ENCODE measurements around the gene OSBPL7.

The OSBPL7 gene

GRCh38 chr17:47831003-47831933 is 9.7 kb upstream of the OSBPL7 start, which contains the start of the genes LRRC46 and MRPL10 (continued):
- no peak for TF ChIP-seq SCRT1 (tag by site-specific recombination; IDR thresholded peaks at IDR 0.05; ENCODE audit: borderline replicate concordance)
- TF ChIP-seq, protein P1, sequence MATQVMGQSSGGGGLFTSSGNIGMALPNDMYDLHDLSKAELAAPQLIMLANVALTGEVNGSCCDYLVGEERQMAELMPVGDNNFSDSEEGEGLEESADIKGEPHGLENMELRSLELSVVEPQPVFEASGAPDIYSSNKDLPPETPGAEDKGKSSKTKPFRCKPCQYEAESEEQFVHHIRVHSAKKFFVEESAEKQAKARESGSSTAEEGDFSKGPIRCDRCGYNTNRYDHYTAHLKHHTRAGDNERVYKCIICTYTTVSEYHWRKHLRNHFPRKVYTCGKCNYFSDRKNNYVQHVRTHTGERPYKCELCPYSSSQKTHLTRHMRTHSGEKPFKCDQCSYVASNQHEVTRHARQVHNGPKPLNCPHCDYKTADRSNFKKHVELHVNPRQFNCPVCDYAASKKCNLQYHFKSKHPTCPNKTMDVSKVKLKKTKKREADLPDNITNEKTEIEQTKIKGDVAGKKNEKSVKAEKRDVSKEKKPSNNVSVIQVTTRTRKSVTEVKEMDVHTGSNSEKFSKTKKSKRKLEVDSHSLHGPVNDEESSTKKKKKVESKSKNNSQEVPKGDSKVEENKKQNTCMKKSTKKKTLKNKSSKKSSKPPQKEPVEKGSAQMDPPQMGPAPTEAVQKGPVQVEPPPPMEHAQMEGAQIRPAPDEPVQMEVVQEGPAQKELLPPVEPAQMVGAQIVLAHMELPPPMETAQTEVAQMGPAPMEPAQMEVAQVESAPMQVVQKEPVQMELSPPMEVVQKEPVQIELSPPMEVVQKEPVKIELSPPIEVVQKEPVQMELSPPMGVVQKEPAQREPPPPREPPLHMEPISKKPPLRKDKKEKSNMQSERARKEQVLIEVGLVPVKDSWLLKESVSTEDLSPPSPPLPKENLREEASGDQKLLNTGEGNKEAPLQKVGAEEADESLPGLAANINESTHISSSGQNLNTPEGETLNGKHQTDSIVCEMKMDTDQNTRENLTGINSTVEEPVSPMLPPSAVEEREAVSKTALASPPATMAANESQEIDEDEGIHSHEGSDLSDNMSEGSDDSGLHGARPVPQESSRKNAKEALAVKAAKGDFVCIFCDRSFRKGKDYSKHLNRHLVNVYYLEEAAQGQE (tag by site-specific recombination; IDR thresholded peaks at IDR 0.05): 0 out of 2 replicates have a peak, but pooled peaks have one; percentile 42
- TF ChIP-seq ZNF19 (tag by site-specific recombination; IDR thresholded peaks at IDR 0.05; ENCODE audit: low read depth): no peak
- TF ChIP-seq ZNF138 (tag by site-specific recombination; IDR thresholded peaks at IDR 0.05; ENCODE audit: borderline replicate concordance): no peak
- TF ChIP-seq ZNF843 (tag by site-specific recombination; IDR thresholded peaks at IDR 0.05): peak; percentile 26; the same call in 1 of the 2 replicates
- TF ChIP-seq ZBTB8A (tag by site-specific recombination; IDR thresholded peaks at IDR 0.05): 0 out of 2 replicates have a peak, but pooled peaks have one; percentile 20
- TF ChIP-seq SP2 (tag by site-specific recombination; IDR thresholded peaks at IDR 0.05): peak; percentile 92
- peak; percentile 57; the same call in 1 of the 2 replicates for TF ChIP-seq ZFP37 (tag by site-specific recombination; IDR thresholded peaks at IDR 0.05)
- peak; percentile 98 for TF ChIP-seq ZBTB17 (tag by site-specific recombination; IDR thresholded peaks at IDR 0.05)
- TF ChIP-seq, protein P2, sequence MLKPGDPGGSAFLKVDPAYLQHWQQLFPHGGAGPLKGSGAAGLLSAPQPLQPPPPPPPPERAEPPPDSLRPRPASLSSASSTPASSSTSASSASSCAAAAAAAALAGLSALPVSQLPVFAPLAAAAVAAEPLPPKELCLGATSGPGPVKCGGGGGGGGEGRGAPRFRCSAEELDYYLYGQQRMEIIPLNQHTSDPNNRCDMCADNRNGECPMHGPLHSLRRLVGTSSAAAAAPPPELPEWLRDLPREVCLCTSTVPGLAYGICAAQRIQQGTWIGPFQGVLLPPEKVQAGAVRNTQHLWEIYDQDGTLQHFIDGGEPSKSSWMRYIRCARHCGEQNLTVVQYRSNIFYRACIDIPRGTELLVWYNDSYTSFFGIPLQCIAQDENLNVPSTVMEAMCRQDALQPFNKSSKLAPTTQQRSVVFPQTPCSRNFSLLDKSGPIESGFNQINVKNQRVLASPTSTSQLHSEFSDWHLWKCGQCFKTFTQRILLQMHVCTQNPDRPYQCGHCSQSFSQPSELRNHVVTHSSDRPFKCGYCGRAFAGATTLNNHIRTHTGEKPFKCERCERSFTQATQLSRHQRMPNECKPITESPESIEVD (tag by site-specific recombination; IDR thresholded peaks at IDR 0.05): no peak
- no peak for TF ChIP-seq ZNF623 (tag by site-specific recombination; IDR thresholded peaks at IDR 0.05)
- no peak for TF ChIP-seq ZNF157 (tag by site-specific recombination; IDR thresholded peaks at IDR 0.05)
- TF ChIP-seq, protein P3, sequence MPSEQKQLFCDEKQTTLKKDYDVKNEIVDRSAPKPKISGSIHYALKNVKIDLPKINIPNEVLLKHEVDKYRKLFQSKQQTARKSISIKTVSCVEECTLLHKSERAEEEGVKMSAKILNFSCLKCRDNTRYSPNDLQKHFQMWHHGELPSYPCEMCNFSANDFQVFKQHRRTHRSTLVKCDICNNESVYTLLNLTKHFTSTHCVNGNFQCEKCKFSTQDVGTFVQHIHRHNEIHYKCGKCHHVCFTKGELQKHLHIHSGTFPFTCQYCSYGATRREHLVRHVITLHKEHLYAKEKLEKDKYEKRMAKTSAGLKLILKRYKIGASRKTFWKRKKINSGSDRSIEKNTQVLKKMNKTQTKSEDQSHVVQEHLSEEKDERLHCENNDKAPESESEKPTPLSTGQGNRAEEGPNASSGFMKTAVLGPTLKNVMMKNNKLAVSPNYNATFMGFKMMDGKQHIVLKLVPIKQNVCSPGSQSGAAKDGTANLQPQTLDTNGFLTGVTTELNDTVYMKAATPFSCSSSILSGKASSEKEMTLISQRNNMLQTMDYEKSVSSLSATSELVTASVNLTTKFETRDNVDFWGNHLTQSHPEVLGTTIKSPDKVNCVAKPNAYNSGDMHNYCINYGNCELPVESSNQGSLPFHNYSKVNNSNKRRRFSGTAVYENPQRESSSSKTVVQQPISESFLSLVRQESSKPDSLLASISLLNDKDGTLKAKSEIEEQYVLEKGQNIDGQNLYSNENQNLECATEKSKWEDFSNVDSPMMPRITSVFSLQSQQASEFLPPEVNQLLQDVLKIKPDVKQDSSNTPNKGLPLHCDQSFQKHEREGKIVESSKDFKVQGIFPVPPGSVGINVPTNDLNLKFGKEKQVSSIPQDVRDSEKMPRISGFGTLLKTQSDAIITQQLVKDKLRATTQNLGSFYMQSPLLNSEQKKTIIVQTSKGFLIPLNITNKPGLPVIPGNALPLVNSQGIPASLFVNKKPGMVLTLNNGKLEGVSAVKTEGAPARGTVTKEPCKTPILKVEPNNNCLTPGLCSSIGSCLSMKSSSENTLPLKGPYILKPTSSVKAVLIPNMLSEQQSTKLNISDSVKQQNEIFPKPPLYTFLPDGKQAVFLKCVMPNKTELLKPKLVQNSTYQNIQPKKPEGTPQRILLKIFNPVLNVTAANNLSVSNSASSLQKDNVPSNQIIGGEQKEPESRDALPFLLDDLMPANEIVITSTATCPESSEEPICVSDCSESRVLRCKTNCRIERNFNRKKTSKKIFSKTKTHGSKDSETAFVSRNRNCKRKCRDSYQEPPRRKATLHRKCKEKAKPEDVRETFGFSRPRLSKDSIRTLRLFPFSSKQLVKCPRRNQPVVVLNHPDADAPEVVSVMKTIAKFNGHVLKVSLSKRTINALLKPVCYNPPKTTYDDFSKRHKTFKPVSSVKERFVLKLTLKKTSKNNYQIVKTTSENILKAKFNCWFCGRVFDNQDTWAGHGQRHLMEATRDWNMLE (tag by site-specific recombination; conservative IDR thresholded peaks at IDR 0.05; ENCODE audit: low read depth): peak; percentile 78
- TF ChIP-seq ZNF112 (tag by site-specific recombination; IDR thresholded peaks at IDR 0.05): no peak
- TF ChIP-seq, protein P4, sequence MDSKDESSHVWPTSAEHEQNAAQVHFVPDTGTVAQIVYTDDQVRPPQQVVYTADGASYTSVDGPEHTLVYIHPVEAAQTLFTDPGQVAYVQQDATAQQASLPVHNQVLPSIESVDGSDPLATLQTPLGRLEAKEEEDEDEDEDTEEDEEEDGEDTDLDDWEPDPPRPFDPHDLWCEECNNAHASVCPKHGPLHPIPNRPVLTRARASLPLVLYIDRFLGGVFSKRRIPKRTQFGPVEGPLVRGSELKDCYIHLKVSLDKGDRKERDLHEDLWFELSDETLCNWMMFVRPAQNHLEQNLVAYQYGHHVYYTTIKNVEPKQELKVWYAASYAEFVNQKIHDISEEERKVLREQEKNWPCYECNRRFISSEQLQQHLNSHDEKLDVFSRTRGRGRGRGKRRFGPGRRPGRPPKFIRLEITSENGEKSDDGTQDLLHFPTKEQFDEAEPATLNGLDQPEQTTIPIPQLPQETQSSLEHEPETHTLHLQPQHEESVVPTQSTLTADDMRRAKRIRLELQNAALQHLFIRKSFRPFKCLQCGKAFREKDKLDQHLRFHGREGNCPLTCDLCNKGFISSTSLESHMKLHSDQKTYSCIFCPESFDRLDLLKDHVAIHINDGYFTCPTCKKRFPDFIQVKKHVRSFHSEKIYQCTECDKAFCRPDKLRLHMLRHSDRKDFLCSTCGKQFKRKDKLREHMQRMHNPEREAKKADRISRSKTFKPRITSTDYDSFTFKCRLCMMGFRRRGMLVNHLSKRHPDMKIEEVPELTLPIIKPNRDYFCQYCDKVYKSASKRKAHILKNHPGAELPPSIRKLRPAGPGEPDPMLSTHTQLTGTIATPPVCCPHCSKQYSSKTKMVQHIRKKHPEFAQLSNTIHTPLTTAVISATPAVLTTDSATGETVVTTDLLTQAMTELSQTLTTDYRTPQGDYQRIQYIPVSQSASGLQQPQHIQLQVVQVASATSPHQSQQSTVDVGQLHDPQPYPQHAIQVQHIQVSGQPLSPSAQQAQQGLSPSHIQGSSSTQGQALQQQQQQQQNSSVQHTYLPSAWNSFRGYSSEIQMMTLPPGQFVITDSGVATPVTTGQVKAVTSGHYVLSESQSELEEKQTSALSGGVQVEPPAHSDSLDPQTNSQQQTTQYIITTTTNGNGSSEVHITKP (tag by site-specific recombination; IDR thresholded peaks at IDR 0.05): peak; percentile 81
- no peak for TF ChIP-seq ZNF48 (tag by site-specific recombination; IDR thresholded peaks at IDR 0.05)
- peak; percentile 98 for TF ChIP-seq ZXDB (tag by site-specific recombination; IDR thresholded peaks at IDR 0.05)
- no peak for TF ChIP-seq ZBTB21 (tag by site-specific recombination; IDR thresholded peaks at IDR 0.05)
- no peak for TF ChIP-seq ZNF311 (tag by site-specific recombination; IDR thresholded peaks at IDR 0.05; ENCODE audit: borderline replicate concordance)
- 0 out of 2 replicates have a peak, but pooled peaks have one; percentile 9 for TF ChIP-seq TRIM28 (IDR thresholded peaks at IDR 0.05; ENCODE audit: borderline replicate concordance, low read length)
- no peak for TF ChIP-seq ZNF16 (tag by site-specific recombination; IDR thresholded peaks at IDR 0.05; ENCODE audit: low read depth)
- no peak for TF ChIP-seq ZNF426 (tag by site-specific recombination; IDR thresholded peaks at IDR 0.05)
- no peak for TF ChIP-seq ZNF214 (tag by site-specific recombination; IDR thresholded peaks at IDR 0.05; ENCODE audit: borderline replicate concordance)
- TF ChIP-seq GLIS2 (tag by site-specific recombination; IDR thresholded peaks at IDR 0.05): peak; percentile 95
- peak; percentile 86 for TF ChIP-seq SP7 (tag by site-specific recombination; IDR thresholded peaks at IDR 0.05)

Measured in HEK293 (cell line).